ENCODE results near the gene MAP7D2.

Gene MAP7D2

GRCh38 chrX:19956923-19957322 is 159.8 kb downstream of the MAP7D2 start:
- Mint-ChIP-seq H3K27ac (no peak overlapping the region), H3K27me3 (no peaks in the 10 kb centered on the region), H3K4me3 (no peak overlapping the region), H3K9me3 (no peaks in the 10 kb centered on the region), H3K36me3 (peaks cover 7% of the 10 kb centered on the region), H3K4me1 (no peaks in the 10 kb centered on the region)
- CTCF ChIA-PET, result interaction anchor here (1.3 kb wide), 1 partner anchor 41 kb away, joined by 3 read pairs; no protein-coding TSS in a partner anchor
- DNase-seq, result no peak
